GM10847 (cell line): ENCODE measurements around the gene SPPL3.

Experiments used
- POLR2A ChIP-seq: IDR thresholded peaks from 2 replicates; pipeline ENCODE4 v1.6.1; 2011; ENCODE audit not compliant: insufficient read length; ENCODE audit errors: extremely low read depth

Gene SPPL3

GRCh38 chr12:120795441-120796178 lies 108.5 kb downstream of the SPPL3 start:
- TF ChIP-seq POLR2A: no peak

GRCh38 chr12:120793357-120793756 lies 110.8 kb downstream of the SPPL3 start:
- no peak for TF ChIP-seq POLR2A

- no peak for TF ChIP-seq POLR2A
Measured at GRCh38 chr12:120791669-120792176, 112.4 kb downstream of the SPPL3 start.

GRCh38 chr12:120790114-120790513 lies 114.0 kb downstream of the SPPL3 start:
- no peak for TF ChIP-seq POLR2A

- TF ChIP-seq POLR2A: no peak
Measured at GRCh38 chr12:120787889-120788288, 116.3 kb downstream of the SPPL3 start.

GRCh38 chr12:120784804-120785203 lies 119.4 kb downstream of the SPPL3 start:
- TF ChIP-seq POLR2A: no peak

- TF ChIP-seq POLR2A: no peak
Measured at GRCh38 chr12:120783197-120783596, 121.0 kb downstream of the SPPL3 start.

GRCh38 chr12:120775862-120776552 lies 128.2 kb downstream of the SPPL3 start:
- no peak for TF ChIP-seq POLR2A

- TF ChIP-seq POLR2A: no peak
Measured at GRCh38 chr12:120774169-120774916, 129.8 kb downstream of the SPPL3 start.

- TF ChIP-seq POLR2A: no peak
Measured at GRCh38 chr12:120771097-120771496, 133.1 kb downstream of the SPPL3 start.

- TF ChIP-seq POLR2A: no peak
Measured at GRCh38 chr12:120767071-120768024, 136.8 kb downstream of the SPPL3 start.

- TF ChIP-seq POLR2A: no peak
Measured at GRCh38 chr12:120766566-120766965, 137.6 kb downstream of the SPPL3 start.

GRCh38 chr12:120764816-120765215 lies 139.3 kb downstream of the SPPL3 start:
- no peak for TF ChIP-seq POLR2A

GRCh38 chr12:120763250-120763649 lies 140.9 kb downstream of the SPPL3 start:
- no peak for TF ChIP-seq POLR2A

GRCh38 chr12:120762086-120762485 lies 142.1 kb downstream of the SPPL3 start:
- TF ChIP-seq POLR2A: no peak
